CD4-positive, alpha-beta memory T cell (primary cell): ENCODE measurements around the gene NAA20. TPM values are rescaled to one million over a fixed set of nuclear protein-coding genes. Genes with fewer than 3 reads are reported as not detected.

Source experiments
- CTCF ChIA-PET: fragments of 350-600 bp; sonication (Branson Sonifier 250); formaldehyde crosslinking; loops from one replicate; lab custom pipeline; 2021; ENCODE audit warnings: inconsistent platforms; ENCODE audit not compliant: partially characterized antibody; lab: Charles Lee
- POLR2A ChIA-PET: fragments of 350-600 bp; sonication (Branson Sonifier 250); formaldehyde crosslinking; loops from one replicate; lab custom pipeline; 2021; ENCODE audit not compliant: partially characterized antibody; lab: Charles Lee
- DNase-seq, 5 donors: peaks; one replicate each; pipeline versions ENCODE4 v3.0.0 to v3.0.0-alpha.2; 2020 to 2022; ENCODE audit warnings: mixed read lengths in 1 of 5
- H3K27ac ChIP-seq: one replicate; pipeline ENCODE4 v1.7.0; 2013; ENCODE audit warnings: low read depth, low read length
- H3K27me3 ChIP-seq: 2 replicates; pipeline ENCODE4 v1.7.0; 2013; ENCODE audit warnings: mild to moderate bottlenecking, low read length, moderate library complexity; ENCODE audit not compliant: insufficient read depth
- H3K36me3 ChIP-seq: 2 replicates; pipeline ENCODE4 v1.7.0; 2013; ENCODE audit warnings: mild to moderate bottlenecking, low read length, moderate library complexity; ENCODE audit not compliant: insufficient read depth
- H3K4me1 ChIP-seq: 2 replicates; pipeline ENCODE4 v1.7.0; 2013; ENCODE audit warnings: mild to moderate bottlenecking, low read length, moderate library complexity; ENCODE audit not compliant: insufficient read depth
- H3K4me3 ChIP-seq, 2 donors: one replicate each; pipeline ENCODE4 v1.7.0; 2013; ENCODE audit warnings: low read length in 2 of 2, mild to moderate bottlenecking in 1 of 2
- H3K9me3 ChIP-seq, 2 donors: one replicate each; pipeline ENCODE4 v1.7.0; 2013; ENCODE audit warnings: low read length in 2 of 2, control low read depth in 1 of 2; ENCODE audit not compliant: control insufficient read depth in 1 of 2
- H3K27ac Mint-ChIP-seq, 7 donors: one replicate each; pipeline ENCODE4 v1.8.0; 2020 to 2021; ENCODE audit warnings: mixed read lengths in 7 of 7, mild to moderate bottlenecking in 6 of 7, inconsistent platforms in 3 of 7, moderate library complexity in 3 of 7
- H3K27me3 Mint-ChIP-seq, 2 donors: one replicate each; pipeline ENCODE4 v1.8.0; 2020 to 2021; ENCODE audit warnings: mixed read lengths in 2 of 2
- H3K36me3 Mint-ChIP-seq, 2 donors: one replicate each; pipeline ENCODE4 v1.8.0; 2020 to 2021; ENCODE audit warnings: mixed read lengths in 2 of 2, inconsistent platforms in 1 of 2, mild to moderate bottlenecking in 1 of 2
- H3K4me1 Mint-ChIP-seq, 4 donors: one replicate each; pipeline ENCODE4 v1.8.0; 2020 to 2021; ENCODE audit warnings: mixed read lengths in 4 of 4, mild to moderate bottlenecking in 1 of 4
- H3K4me3 Mint-ChIP-seq, 8 donors: one replicate each; pipeline ENCODE4 v1.8.0; 2020 to 2021; ENCODE audit warnings: mixed read lengths in 8 of 8, mild to moderate bottlenecking in 7 of 8, moderate library complexity in 6 of 8, inconsistent platforms in 3 of 8
- H3K9me3 Mint-ChIP-seq, 8 donors: one replicate each; pipeline ENCODE4 v1.8.0; 2020 to 2021; ENCODE audit warnings: mixed read lengths in 8 of 8, mild to moderate bottlenecking in 5 of 8, inconsistent platforms in 3 of 8, moderate library complexity in 1 of 8
- intact Hi-C: fragments of 100-400 bp; cut with micrococcal nuclease; formaldehyde crosslinking; loops from one replicate; pipeline ENCODE4 v1.15.1; 2023
- polyA plus RNA-seq, 2 donors: library from polyadenylated mRNA; unstranded; fragments of 300-500 nt; fragmentation: Illumina TruSeq; gene quantifications; one replicate each; pipeline ENCODE4 v1.2.3, GENCODE V29; 2021
- total RNA-seq, 2 experiments: library from RNA; stranded (reverse); gene quantifications; one replicate each; pipeline ENCODE4 v1.2.3, GENCODE V29; 2021

Gene NAA20
- total and polyA plus RNA-seq, 4 experiments from 2014 or later = 32.5 to 116 (median 56.7) TPM

- ChIA-PET POLR2A (interaction anchor here (0.7 to 7.4 kb wide), 3 partner anchors 25 to 1084 kb away, joined by 3 to 84 read pairs (median 3); partner anchors contain the start of genes CFAP61 and CRNKL1), CTCF (interaction anchor here (1.4 to 3.1 kb wide), 2 partner anchors 33 to 34 kb away, joined by 5 to 40 read pairs; partner anchors contain the start of genes CFAP61 and CRNKL1)
- H3K27me3 Mint-ChIP-seq = no peaks in the 10 kb centered on the region
- peak overlapping the region; percentile 38 to 92 (median 79) for H3K27ac Mint-ChIP-seq
- H3K9me3 Mint-ChIP-seq = no peaks in the 10 kb centered on the region
- DNase-seq = no peak
- H3K36me3 Mint-ChIP-seq = peaks cover 7 to 21% of the 10 kb centered on the region in 2 donors
- Histone ChIP-seq H3K27ac (peak overlapping the region; percentile 85), H3K36me3 (no peaks in the 10 kb centered on the region), H3K4me3 (no peak overlapping the region), H3K9me3 (no peaks in the 10 kb centered on the region), H3K4me1 (peaks cover 54% of the 10 kb centered on the region), H3K27me3 (no peaks in the 10 kb centered on the region)
- peaks cover 35 to 60% (median 48%) of the 10 kb centered on the region in 4 donors for H3K4me1 Mint-ChIP-seq
- peak overlapping the region; percentile 84 to 94 (median 89) for H3K4me3 Mint-ChIP-seq
- intact Hi-C loops = loop anchor here (5.0 to 10.0 kb wide), 2 partner anchors 696 to 1431 kb away; partner anchors contain the start of genes DTD1 and RALGAPA2
These were observed 1.2 kb downstream of the NAA20 start for GRCh38 chr20:20018366-20018765.

GRCh38 chr20:20019123-20019522, 2.0 kb downstream of the NAA20 start:
- Histone ChIP-seq H3K36me3 (no peaks in the 10 kb centered on the region), H3K9me3 (no peaks in the 10 kb centered on the region), H3K27me3 (no peaks in the 10 kb centered on the region), H3K27ac (no peak overlapping the region), H3K4me1 (peaks cover 54% of the 10 kb centered on the region), H3K4me3 (no peak overlapping the region)
- ChIA-PET POLR2A (interaction anchor here (7.4 kb wide), 1 partner anchor 33 kb away, joined by 84 read pairs; the partner anchor contains the start of genes CFAP61 and CRNKL1), CTCF (interaction anchor here (1.4 kb wide), 1 partner anchor 33 kb away, joined by 5 read pairs; the partner anchor contains the start of genes CFAP61 and CRNKL1)
- Mint-ChIP-seq H3K4me1 (peaks cover 39 to 63% (median 50%) of the 10 kb centered on the region in 4 donors), H3K4me3 (peak overlapping the region; percentile 36 to 91 (median 76)), H3K27ac (peak overlapping the region; percentile 43 to 92 (median 88)), H3K27me3 (no peaks in the 10 kb centered on the region), H3K36me3 (peaks cover 7 to 26% of the 10 kb centered on the region in 2 donors), H3K9me3 (no peaks in the 10 kb centered on the region)
- intact Hi-C loops = loop anchor here (5.0 to 10.0 kb wide), 2 partner anchors 696 to 1432 kb away; partner anchors contain the start of genes DTD1 and RALGAPA2
- no peak for DNase-seq

- peak overlapping the region; percentile 7 to 88 (median 84) for H3K27ac Mint-ChIP-seq
- POLR2A ChIA-PET = interaction anchor here (1.4 to 7.4 kb wide), 2 partner anchors 12 to 31 kb away, joined by 4 to 84 read pairs; partner anchors contain the start of genes CFAP61 and CRNKL1
These were observed 3.7 kb downstream of the NAA20 start for GRCh38 chr20:20020908-20021307.

GRCh38 chr20:20021835-20022234, 4.7 kb downstream of the NAA20 start:
- peaks cover 38 to 56% (median 48%) of the 10 kb centered on the region in 4 donors for H3K4me1 Mint-ChIP-seq
- CTCF ChIA-PET = interaction anchor here (1.8 kb wide), 1 partner anchor 31 kb away, joined by 6 read pairs; the partner anchor contains the start of genes CFAP61 and CRNKL1

More at GRCh38 chr20:20020908-20021307, 3.7 kb downstream of the NAA20 start:
- DNase-seq = no peak
- H3K4me3 ChIP-seq = no peak overlapping the region
- no peaks in the 10 kb centered on the region for H3K27me3 ChIP-seq
- no peak overlapping the region for H3K27ac ChIP-seq
- Mint-ChIP-seq H3K27me3 (no peaks in the 10 kb centered on the region), H3K4me1 (peaks cover 41 to 59% (median 49%) of the 10 kb centered on the region in 4 donors), H3K9me3 (no peaks in the 10 kb centered on the region), H3K36me3 (peaks cover 9 to 42% of the 10 kb centered on the region in 2 donors), H3K4me3 (peak overlapping the region in 2 of 8 donors; percentile 21 to 33)
- H3K36me3 ChIP-seq = no peaks in the 10 kb centered on the region
- intact Hi-C loops = no loop called here
- H3K4me1 ChIP-seq = peaks cover 49% of the 10 kb centered on the region
- CTCF ChIA-PET = interaction anchor here (1.8 kb wide), 1 partner anchor 32 kb away, joined by 6 read pairs; the partner anchor contains the start of genes CFAP61 and CRNKL1
- no peaks in the 10 kb centered on the region for H3K9me3 ChIP-seq

GRCh38 chr20:20022498-20022897, 5.3 kb downstream of the NAA20 start:
- H3K27ac ChIP-seq = no peak overlapping the region
- intact Hi-C loops = no loop called here

More at GRCh38 chr20:20021835-20022234, 4.7 kb downstream of the NAA20 start:
- H3K27me3 ChIP-seq = no peaks in the 10 kb centered on the region
- intact Hi-C loops = no loop called here
- H3K4me3 Mint-ChIP-seq = no peak overlapping the region
- no peaks in the 10 kb centered on the region for H3K9me3 Mint-ChIP-seq
- POLR2A ChIA-PET = interaction anchor here (0.9 kb wide), 1 partner anchor 31 kb away, joined by 3 read pairs; the partner anchor contains the start of genes CFAP61 and CRNKL1
- peaks cover 42% of the 10 kb centered on the region for H3K4me1 ChIP-seq
- H3K27ac Mint-ChIP-seq = peak overlapping the region; percentile 7 to 88 (median 67)
- H3K36me3 ChIP-seq = no peaks in the 10 kb centered on the region
- DNase-seq = no peak
- no peaks in the 10 kb centered on the region for H3K9me3 ChIP-seq
- no peak overlapping the region for H3K4me3 ChIP-seq
- no peak overlapping the region for H3K27ac ChIP-seq
- no peaks in the 10 kb centered on the region for H3K27me3 Mint-ChIP-seq
- peaks cover 9 to 45% of the 10 kb centered on the region in 2 donors for H3K36me3 Mint-ChIP-seq

GRCh38 chr20:20023395-20023794, 6.2 kb downstream of the NAA20 start:
- Mint-ChIP-seq H3K36me3 (peaks cover 13 to 50% of the 10 kb centered on the region in 2 donors), H3K27ac (peak overlapping the region in 3 of 7 donors; percentile 3 to 70 (median 23)), H3K27me3 (no peaks in the 10 kb centered on the region), H3K9me3 (no peaks in the 10 kb centered on the region), H3K4me1 (peaks cover 29 to 44% (median 39%) of the 10 kb centered on the region in 4 donors), H3K4me3 (no peak overlapping the region)
- Histone ChIP-seq H3K4me3 (no peak overlapping the region), H3K4me1 (peaks cover 36% of the 10 kb centered on the region), H3K27ac (no peak overlapping the region), H3K27me3 (no peaks in the 10 kb centered on the region), H3K9me3 (no peaks in the 10 kb centered on the region), H3K36me3 (peaks cover 3% of the 10 kb centered on the region)
- no peak for DNase-seq
- CTCF ChIA-PET = no interaction called here
- intact Hi-C loops = no loop called here
- POLR2A ChIA-PET = no interaction called here

More at GRCh38 chr20:20022498-20022897, 5.3 kb downstream of the NAA20 start:
- Mint-ChIP-seq H3K27ac (peak overlapping the region in 5 of 7 donors; percentile 9 to 88 (median 66)), H3K4me3 (no peak overlapping the region), H3K27me3 (no peaks in the 10 kb centered on the region), H3K9me3 (no peaks in the 10 kb centered on the region), H3K36me3 (peaks cover 9 to 46% of the 10 kb centered on the region in 2 donors), H3K4me1 (peaks cover 34 to 53% (median 45%) of the 10 kb centered on the region in 4 donors)
- Histone ChIP-seq H3K9me3 (no peaks in the 10 kb centered on the region), H3K36me3 (peaks cover 1% of the 10 kb centered on the region), H3K4me1 (peaks cover 41% of the 10 kb centered on the region), H3K4me3 (no peak overlapping the region), H3K27me3 (no peaks in the 10 kb centered on the region)
- no peak for DNase-seq
- ChIA-PET POLR2A (interaction anchor here (0.9 kb wide), 1 partner anchor 30 kb away, joined by 3 read pairs; the partner anchor contains the start of genes CFAP61 and CRNKL1), CTCF (no interaction called here)

- DNase-seq = no peak
- peaks cover 20 to 29% (median 26%) of the 10 kb centered on the region in 4 donors for H3K4me1 Mint-ChIP-seq
- ChIA-PET CTCF (no interaction called here), POLR2A (no interaction called here)
- H3K27me3 Mint-ChIP-seq = no peaks in the 10 kb centered on the region
- Histone ChIP-seq H3K36me3 (peaks cover 5% of the 10 kb centered on the region), H3K4me1 (peaks cover 21% of the 10 kb centered on the region), H3K4me3 (no peak overlapping the region), H3K27ac (no peak overlapping the region), H3K9me3 (no peaks in the 10 kb centered on the region), H3K27me3 (no peaks in the 10 kb centered on the region)
- no peaks in the 10 kb centered on the region for H3K9me3 Mint-ChIP-seq
- H3K36me3 Mint-ChIP-seq = peaks cover 16 to 53% of the 10 kb centered on the region in 2 donors
- intact Hi-C loops = no loop called here
- no peak overlapping the region for H3K4me3 Mint-ChIP-seq
- peak overlapping the region in 6 of 7 donors; percentile 5 to 63 (median 42) for H3K27ac Mint-ChIP-seq
These were observed 7.8 kb downstream of the NAA20 start for GRCh38 chr20:20024942-20025341.
